Lower lobe of right lung (tissue), 2 donors: Measurements from ENCODE around the gene SERTM2. TPM values are rescaled to one million over a fixed set of nuclear protein-coding genes. Genes with fewer than 3 reads are reported as not detected.

ENCODE experiments used
- ATAC-seq, 2 donors: fragments of 200-7000 bp; cut with Tn5 transposase; one replicate each; pipeline ENCODE4 v1.9.1; 2020 to 2022; ENCODE audit warnings: mild to moderate bottlenecking in 2 of 2, moderate library complexity in 2 of 2
- DNase-seq: peaks from one replicate; pipeline ENCODE4 v3.0.0-alpha.2; 2020
- H3K27ac ChIP-seq: fragments of 200-600 bp; one replicate; pipeline ENCODE4 v1.8.0; 2022
- H3K27me3 ChIP-seq: fragments of 200-600 bp; one replicate; pipeline ENCODE4 v1.8.0; 2022; ENCODE audit warnings: low read depth
- H3K36me3 ChIP-seq: fragments of 200-600 bp; one replicate; pipeline ENCODE4 v1.8.0; 2022; ENCODE audit warnings: mild to moderate bottlenecking
- H3K4me1 ChIP-seq: fragments of 200-600 bp; one replicate; pipeline ENCODE4 v1.8.0; 2022
- H3K4me3 ChIP-seq: fragments of 200-600 bp; one replicate; pipeline ENCODE4 v1.8.0; 2022; ENCODE audit warnings: mild to moderate bottlenecking
- H3K9me3 ChIP-seq: fragments of 200-600 bp; one replicate; pipeline ENCODE4 v1.8.0; 2022
- CTCF ChIP-seq: fragments of 200-600 bp; IDR thresholded peaks from one replicate; pipeline ENCODE4 v1.8.0; 2022; ENCODE audit warnings: antibody characterized with exemption, mild to moderate bottlenecking
- intact Hi-C: fragments of 100-400 bp; cut with DNase I; formaldehyde crosslinking; loops from one replicate; pipeline ENCODE4 v1.11.0; 2022
- long read RNA-seq: library from polyadenylated mRNA; unstranded; transcript quantifications from one replicate; pipeline ENCODE4 v2.0.0, GENCODE V29; 2021
- total RNA-seq: library from RNA; stranded (reverse); fragmentation: NEBNext Ultra II Directional; extraction: Animal tissue kit (Norgen Biotek cat#: 25700); gene quantifications from one replicate; pipeline ENCODE4 v1.2.1, GENCODE V29; 2021
- donor health status: DM: no; HTN: yes; CAD: no; lungs with severe emphysema.

Gene SERTM2
- 0.09 TPM for total RNA-seq
- long read RNA-seq = 0 reads

GRCh38 chrX:111511477-111511876, at the start of gene SERTM2:
SERTM2 (plus strand) TSS chrX:111511645; CDS start chrX:111518858, 7,213 bp downstream.
- Histone ChIP-seq H3K27me3 (no peaks in the 10 kb centered on the region), H3K4me1 (no peaks in the 10 kb centered on the region), H3K36me3 (no peaks in the 10 kb centered on the region), H3K9me3 (no peaks in the 10 kb centered on the region), H3K4me3 (no peak within 1 kb of the TSS), H3K27ac (no peak within 1 kb of the TSS)
- no peak for DNase-seq
- TF ChIP-seq CTCF = no peak
- intact Hi-C loops = no loop called here
- ATAC-seq = peak in 1 of 2 donors; percentile 29

- intact Hi-C loops = no loop called here
- Histone ChIP-seq H3K27me3 (no peaks in the 10 kb centered on the region), H3K4me3 (no peak overlapping the region), H3K4me1 (no peaks in the 10 kb centered on the region), H3K27ac (no peak overlapping the region), H3K9me3 (no peaks in the 10 kb centered on the region), H3K36me3 (no peaks in the 10 kb centered on the region)
- ATAC-seq (no peak), DNase-seq (no peak)
- no peak for TF ChIP-seq CTCF
Observed at GRCh38 chrX:111465669-111466068, 45.8 kb upstream of the SERTM2 start.

- Histone ChIP-seq H3K4me3 (no peak overlapping the region), H3K36me3 (no peaks in the 10 kb centered on the region), H3K9me3 (no peaks in the 10 kb centered on the region), H3K27ac (no peak overlapping the region), H3K4me1 (no peaks in the 10 kb centered on the region), H3K27me3 (no peaks in the 10 kb centered on the region)
- intact Hi-C loops = no loop called here
- DNase-seq (peak; percentile 28), ATAC-seq (peak in 1 of 2 donors; percentile 11)
- no peak for TF ChIP-seq CTCF
Observed at GRCh38 chrX:111467896-111468295, 43.5 kb upstream of the SERTM2 start.

- H3K27ac ChIP-seq = no peak overlapping the region
- H3K36me3 ChIP-seq = no peaks in the 10 kb centered on the region
- TF ChIP-seq CTCF = no peak
- no peaks in the 10 kb centered on the region for H3K27me3 ChIP-seq
- H3K9me3 ChIP-seq = no peaks in the 10 kb centered on the region
- ATAC-seq (no peak), DNase-seq (no peak)
- intact Hi-C loops = no loop called here
- H3K4me3 ChIP-seq = no peak overlapping the region
- no peaks in the 10 kb centered on the region for H3K4me1 ChIP-seq
Observed at GRCh38 chrX:111470681-111471403, 40.6 kb upstream of the SERTM2 start.

GRCh38 chrX:111481896-111482295, 29.5 kb upstream of the SERTM2 start:
- H3K4me1 ChIP-seq = no peaks in the 10 kb centered on the region
- TF ChIP-seq CTCF = no peak
- H3K27ac ChIP-seq = no peak overlapping the region
- ATAC-seq (no peak), DNase-seq (no peak)
- H3K9me3 ChIP-seq = no peaks in the 10 kb centered on the region
- intact Hi-C loops = no loop called here
- H3K36me3 ChIP-seq = no peaks in the 10 kb centered on the region
- no peaks in the 10 kb centered on the region for H3K27me3 ChIP-seq
- no peak overlapping the region for H3K4me3 ChIP-seq
